Astrocyte (in vitro differentiated cells and primary cell): ENCODE measurements around the gene BNIPL. TPM values are rescaled to one million over a fixed set of nuclear protein-coding genes. Genes with fewer than 3 reads are reported as not detected.

ENCODE experiments used
- DNase-seq: peaks from one replicate; pipeline ENCODE4 v3.0.0-alpha.2; 2010; ENCODE audit warnings: low read depth
- FAIRE-seq: peaks from 2 replicates; lab custom pipeline; 2011; peaks lifted over from hg19 to GRCh38; lab: Jason Lieb, UNC
- H2AFZ ChIP-seq: 2 replicates; pipeline ENCODE4 v1.6.0; 2012; ENCODE audit warnings: low read depth, low read length, inconsistent platforms
- H3K27ac ChIP-seq: 2 replicates; pipeline ENCODE4 v1.5.1; 2011; ENCODE audit warnings: low read depth, low read length, inconsistent platforms
- H3K27me3 ChIP-seq: 2 replicates; pipeline ENCODE4 v1.6.0; 2011; ENCODE audit warnings: low read length, inconsistent platforms; ENCODE audit not compliant: insufficient read depth
- H3K36me3 ChIP-seq: 2 replicates; pipeline ENCODE4 v1.5.1; 2011; ENCODE audit warnings: low read length, inconsistent platforms; ENCODE audit not compliant: insufficient read depth
- H3K4me1 ChIP-seq: 2 replicates; pipeline ENCODE4 v1.5.1; 2011; ENCODE audit warnings: low read length, inconsistent platforms; ENCODE audit not compliant: insufficient read depth
- H3K4me2 ChIP-seq: 2 replicates; pipeline ENCODE4 v1.6.0; 2012; ENCODE audit warnings: low read length, inconsistent platforms
- H3K4me3 ChIP-seq: 2 replicates; pipeline ENCODE4 v1.5.1; 2011; ENCODE audit warnings: low read depth, mild to moderate bottlenecking, low read length, inconsistent platforms; ENCODE audit not compliant: insufficient read depth
- H3K79me2 ChIP-seq: 2 replicates; pipeline ENCODE4 v1.6.0; 2012; ENCODE audit warnings: mild to moderate bottlenecking, low read length, inconsistent platforms; ENCODE audit not compliant: insufficient read depth
- H3K9ac ChIP-seq: 2 replicates; pipeline ENCODE4 v1.6.0; 2012; ENCODE audit warnings: mild to moderate bottlenecking, low read length, inconsistent platforms
- H3K9me3 ChIP-seq: 2 replicates; pipeline ENCODE4 v1.5.1; 2012; ENCODE audit warnings: low read depth, mild to moderate bottlenecking, low read length, inconsistent platforms; ENCODE audit not compliant: insufficient read depth
- H4K20me1 ChIP-seq: 2 replicates; pipeline ENCODE4 v1.6.0; 2012; ENCODE audit warnings: low read length, inconsistent platforms; ENCODE audit not compliant: insufficient read depth
- H3K27ac Mint-ChIP-seq: one replicate; pipeline ENCODE4 v1.8.0; 2021; ENCODE audit warnings: mild to moderate bottlenecking, mixed read lengths; ENCODE audit not compliant: unreplicated experiment
- H3K27me3 Mint-ChIP-seq: one replicate; pipeline ENCODE4 v1.8.0; 2021; ENCODE audit warnings: low read depth, mixed read lengths; ENCODE audit not compliant: unreplicated experiment
- H3K36me3 Mint-ChIP-seq: one replicate; pipeline ENCODE4 v1.8.0; 2021; ENCODE audit warnings: low read depth, mixed read lengths; ENCODE audit not compliant: unreplicated experiment
- H3K4me1 Mint-ChIP-seq: one replicate; pipeline ENCODE4 v1.8.0; 2021; ENCODE audit warnings: low read depth, mixed read lengths; ENCODE audit not compliant: unreplicated experiment
- H3K4me3 Mint-ChIP-seq: one replicate; pipeline ENCODE4 v1.8.0; 2021; ENCODE audit warnings: mild to moderate bottlenecking, moderate library complexity, mixed read lengths; ENCODE audit not compliant: unreplicated experiment
- H3K9me3 Mint-ChIP-seq: one replicate; pipeline ENCODE4 v1.8.0; 2021; ENCODE audit warnings: mild to moderate bottlenecking, mixed read lengths; ENCODE audit not compliant: unreplicated experiment
- EZH2 ChIP-seq: IDR thresholded peaks from 2 replicates; pipeline ENCODE4 v1.6.1; 2012; ENCODE audit warnings: mild to moderate bottlenecking, low read length, inconsistent platforms; ENCODE audit not compliant: insufficient read depth
- total RNA-seq: library from RNA; stranded (reverse); gene quantifications from 2 replicates; pipeline ENCODE4 v1.2.1, GENCODE V29; 2021
- TF ChIP-seq, protein P1 (sequence below): IDR thresholded peaks from 2 replicates; pipeline ENCODE4 v1.5.1; 2011; ENCODE audit warnings: low read depth, mild to moderate bottlenecking, inconsistent platforms, low read length, moderate library complexity; ENCODE audit not compliant: insufficient read depth

Gene BNIPL
- total RNA-seq, 1 donor from 2014 or later, result 0.73 TPM

DNA sequence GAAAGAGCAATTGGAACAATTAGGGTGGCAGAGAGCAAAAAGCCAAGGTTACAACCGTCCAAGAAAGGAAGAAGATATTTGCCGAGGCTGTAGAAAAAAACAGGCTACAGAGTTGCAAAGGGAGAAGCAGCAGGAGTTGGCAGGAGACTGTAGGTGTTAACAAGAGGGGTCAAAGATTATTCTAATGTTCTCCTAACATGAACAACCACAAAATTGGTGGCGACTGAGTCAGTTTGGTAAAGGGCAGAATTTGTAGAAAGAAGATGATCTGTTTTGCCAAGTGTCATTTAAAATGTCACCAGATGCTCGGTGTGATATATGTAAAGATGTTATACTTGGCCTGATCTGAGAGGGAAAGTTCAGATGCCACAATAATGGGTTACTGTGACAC is 28.5 kb upstream of the BNIPL start:
- H3K27me3 ChIP-seq, result no peaks in the 10 kb centered on the region
- peaks cover 33% of the 10 kb centered on the region for H3K4me1 Mint-ChIP-seq
- H3K27ac Mint-ChIP-seq, result peak overlapping the region; percentile 98
- peak overlapping the region; percentile 95 for H3K4me3 Mint-ChIP-seq
- H3K79me2 ChIP-seq, result peaks cover 6% of the 10 kb centered on the region
- H3K27me3 Mint-ChIP-seq, result no peaks in the 10 kb centered on the region
- H3K9me3 Mint-ChIP-seq, result no peaks in the 10 kb centered on the region
- DNase-seq, result no peak
- TF ChIP-seq EZH2, result no peak
- TF ChIP-seq, protein P1, sequence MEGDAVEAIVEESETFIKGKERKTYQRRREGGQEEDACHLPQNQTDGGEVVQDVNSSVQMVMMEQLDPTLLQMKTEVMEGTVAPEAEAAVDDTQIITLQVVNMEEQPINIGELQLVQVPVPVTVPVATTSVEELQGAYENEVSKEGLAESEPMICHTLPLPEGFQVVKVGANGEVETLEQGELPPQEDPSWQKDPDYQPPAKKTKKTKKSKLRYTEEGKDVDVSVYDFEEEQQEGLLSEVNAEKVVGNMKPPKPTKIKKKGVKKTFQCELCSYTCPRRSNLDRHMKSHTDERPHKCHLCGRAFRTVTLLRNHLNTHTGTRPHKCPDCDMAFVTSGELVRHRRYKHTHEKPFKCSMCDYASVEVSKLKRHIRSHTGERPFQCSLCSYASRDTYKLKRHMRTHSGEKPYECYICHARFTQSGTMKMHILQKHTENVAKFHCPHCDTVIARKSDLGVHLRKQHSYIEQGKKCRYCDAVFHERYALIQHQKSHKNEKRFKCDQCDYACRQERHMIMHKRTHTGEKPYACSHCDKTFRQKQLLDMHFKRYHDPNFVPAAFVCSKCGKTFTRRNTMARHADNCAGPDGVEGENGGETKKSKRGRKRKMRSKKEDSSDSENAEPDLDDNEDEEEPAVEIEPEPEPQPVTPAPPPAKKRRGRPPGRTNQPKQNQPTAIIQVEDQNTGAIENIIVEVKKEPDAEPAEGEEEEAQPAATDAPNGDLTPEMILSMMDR, result no peak
- peaks cover 1% of the 10 kb centered on the region for H3K36me3 Mint-ChIP-seq
- peaks cover 47% of the 10 kb centered on the region for H3K4me1 ChIP-seq
- H3K36me3 ChIP-seq, result no peaks in the 10 kb centered on the region
- H2AFZ ChIP-seq, result peak overlapping the region; percentile 6
- no peak for FAIRE-seq
- H3K9me3 ChIP-seq, result no peaks in the 10 kb centered on the region
- H3K27ac ChIP-seq, result peak overlapping the region; percentile 85
- no peaks in the 10 kb centered on the region for H4K20me1 ChIP-seq
- peak overlapping the region; percentile 99 for H3K4me2 ChIP-seq
- H3K4me3 ChIP-seq, result peak overlapping the region; percentile 76
- peak overlapping the region; percentile 95 for H3K9ac ChIP-seq

DNA sequence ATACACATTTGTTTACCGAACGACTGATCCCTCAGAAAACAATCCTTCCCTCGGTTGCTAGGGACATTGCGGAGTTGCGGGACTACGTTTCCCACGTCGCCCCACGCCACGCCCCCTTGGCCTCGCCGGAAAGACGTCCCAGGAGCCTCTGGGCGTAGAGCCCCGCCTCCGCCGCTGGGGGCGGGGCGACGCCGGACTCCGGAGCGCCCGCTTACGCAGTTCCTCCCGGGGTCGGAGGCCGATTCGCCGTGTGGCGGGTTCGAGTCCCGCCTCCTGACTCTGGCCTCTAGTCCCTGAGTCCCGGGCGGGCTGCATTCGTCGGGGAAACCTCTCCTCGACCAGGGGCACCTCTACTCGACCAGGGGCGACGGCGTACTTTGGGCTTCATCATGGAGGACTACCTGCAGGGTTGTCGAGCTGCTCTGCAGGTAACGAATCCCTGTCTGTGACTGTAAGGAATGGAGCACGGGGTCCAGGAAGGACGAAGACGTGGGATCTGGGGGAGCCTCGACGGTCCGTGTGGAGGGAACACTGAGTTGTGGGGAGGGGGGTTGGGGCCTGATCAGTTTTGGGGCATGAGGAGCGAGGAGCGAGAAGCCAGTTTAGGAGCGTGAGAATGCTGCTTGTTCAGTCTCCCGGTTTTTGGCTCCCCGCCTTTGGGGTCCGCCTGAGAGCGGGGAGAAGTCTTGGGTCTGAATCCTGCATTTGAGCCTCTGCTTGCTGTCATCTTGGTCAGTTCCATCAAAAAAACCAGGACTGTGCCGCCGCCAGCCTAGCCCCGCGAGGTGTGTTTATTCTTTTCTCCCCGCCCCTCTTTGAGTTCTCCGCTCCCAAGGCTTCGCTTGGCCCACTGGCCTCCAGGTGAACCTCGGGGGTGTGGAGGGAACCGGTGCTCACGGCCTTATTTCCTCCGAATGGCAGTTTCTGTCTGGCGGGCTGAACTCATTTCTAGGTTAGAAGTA is 27.9 kb upstream of the BNIPL start, which contains the start of gene PRUNE1:
Gene PRUNE1 (plus strand): TSS at position 206 of the 962 bp plus-strand sequence. CDS start 184 bp downstream, at position 390.
- no peaks in the 10 kb centered on the region for H3K9me3 Mint-ChIP-seq
- H3K9me3 ChIP-seq, result no peaks in the 10 kb centered on the region
- peak within 1 kb of the TSS; percentile 95 for H2AFZ ChIP-seq
- peaks cover 49% of the 10 kb centered on the region for H3K4me1 ChIP-seq
- H3K79me2 ChIP-seq, result peaks cover 6% of the 10 kb centered on the region
- H3K27ac ChIP-seq, result peak within 1 kb of the TSS; percentile 85
- H3K36me3 Mint-ChIP-seq, result peaks cover 1% of the 10 kb centered on the region
- DNase-seq (peak; percentile 88), FAIRE-seq (no peak)
- H3K4me2 ChIP-seq, result peak within 1 kb of the TSS; percentile 99
- H3K4me3 Mint-ChIP-seq, result peak within 1 kb of the TSS; percentile 95
- peak within 1 kb of the TSS; percentile 95 for H3K9ac ChIP-seq
- peaks cover 35% of the 10 kb centered on the region for H3K4me1 Mint-ChIP-seq
- H3K27ac Mint-ChIP-seq, result peak within 1 kb of the TSS; percentile 98
- TF ChIP-seq EZH2, result no peak
- TF ChIP-seq, protein P1, result no peak
- no peaks in the 10 kb centered on the region for H3K27me3 ChIP-seq
- H3K27me3 Mint-ChIP-seq, result no peaks in the 10 kb centered on the region
- no peaks in the 10 kb centered on the region for H3K36me3 ChIP-seq
- H4K20me1 ChIP-seq, result no peaks in the 10 kb centered on the region
- H3K4me3 ChIP-seq, result peak within 1 kb of the TSS; percentile 76
